ENCODE results near the gene RAB8B. TPM values are rescaled to one million over a fixed set of nuclear protein-coding genes. Genes with fewer than 3 reads are reported as not detected.

The RAB8B gene
- total and polyA plus RNA-seq, 9 of the 15 experiments (the other 6 are each of a cell fraction or from before 2014, with no cell fraction given): 7.8 to 32.1 (median 24.2) TPM

DNA sequence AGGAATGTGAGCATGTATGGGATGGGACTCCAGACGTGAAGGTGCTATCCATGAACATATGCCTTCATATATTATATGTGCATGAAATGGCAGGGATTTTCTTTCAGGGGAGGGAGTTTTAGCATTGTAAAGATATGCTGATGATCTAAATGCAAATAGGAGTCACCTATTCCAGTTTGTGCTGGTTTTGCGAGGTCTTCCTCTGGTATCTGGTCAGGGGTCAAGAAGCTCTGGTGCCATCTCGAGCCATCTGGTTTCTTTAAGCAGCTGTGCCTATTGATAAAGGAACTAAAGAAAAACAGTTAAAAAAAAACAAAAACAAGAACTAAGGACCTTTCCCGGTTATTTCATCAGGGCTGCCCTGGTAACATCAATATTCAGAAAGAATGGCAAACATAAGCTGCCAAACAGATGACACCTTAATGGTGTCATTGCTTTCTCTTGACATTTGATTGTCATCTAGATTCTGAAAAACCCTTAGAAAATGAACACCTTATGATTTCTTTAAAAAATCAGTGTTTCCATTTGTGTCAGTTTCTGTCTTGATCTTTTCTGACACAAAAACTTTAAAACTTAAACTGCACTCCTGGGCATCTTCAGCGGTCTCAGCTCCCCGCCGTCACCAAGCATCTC, 110.7 kb downstream of the RAB8B start:
- ATAC-seq (peak; percentile 72), DNase-seq (ENCODE audit: extremely low read depth in 1 of 4, low spot score in 3 of 4) (peak in 3 of 4 experiments; percentile 14 to 45 (median 25)), FAIRE-seq (peak; percentile 49)
- H3K36me3 ChIP-seq (ENCODE audit: control insufficient read depth, insufficient read depth, low read length): no peaks in the 10 kb centered on the region; the same call in 2 of the 3 replicates
- BruUV-seq (replicated peaks): no TSS peak
- in situ Hi-C loops (cut with MboI): loop anchor here (10.0 to 25.0 kb wide), 2 partner anchors 295 to 762 kb away; partner anchors contain the start of gene FBXL22
- no peaks in the 10 kb centered on the region for H3K27me3 ChIP-seq (ENCODE audit: control insufficient read depth in 2 of 2, insufficient read depth in 2 of 2, low read length in 2 of 2)
- ChIA-PET POLR2A (interaction anchor here (0.6 to 0.8 kb wide), 6 partner anchors 8 to 854 kb away, joined by 3 to 5 read pairs (median 5); no protein-coding TSS in a partner anchor), CTCF (ENCODE audit: low intra/inter-chr PET ratio) (no interaction called here)
- H3K27ac ChIP-seq (ENCODE audit: extremely low read depth, low read depth, low read length): peak overlapping the region; percentile 27; the same call in 2 of the 3 replicates
- WGBS (ENCODE audit: insufficient coverage, low coverage, missing lambda C conversion rate): 52% methylated on average over 7 of the region's 7 CpGs
- no peak overlapping the region for H2AFZ ChIP-seq (ENCODE audit: low read depth, low read length)
- H3K4me1 ChIP-seq (replicated peaks in 1 of 2; ENCODE audit: control insufficient read depth in 2 of 2, insufficient read depth in 2 of 2, low read length in 2 of 2): peaks cover 0 to 8% of the 10 kb centered on the region in 2 experiments; a peak in 3 of 5 replicates
- no peaks in the 10 kb centered on the region for H3K79me2 ChIP-seq (ENCODE audit: control insufficient read depth, insufficient read depth, low read length)
- H3K9me1 ChIP-seq (ENCODE audit: control insufficient read depth, insufficient read depth, low read length): no peaks in the 10 kb centered on the region
- no peak overlapping the region; the same call in 1 of the 2 replicates for H3K4me2 ChIP-seq (ENCODE audit: insufficient read depth, low read length)
- intact Hi-C loops (cut with micrococcal nuclease): no loop called here
- H3K9ac ChIP-seq (ENCODE audit: insufficient read depth in 1 of 2, low read depth in 2 of 2, low read length in 2 of 2): no peak overlapping the region
- H3K9me3 ChIP-seq (replicated peaks; ENCODE audit: control insufficient read depth, insufficient read depth, low read depth, low read length): no peaks in the 10 kb centered on the region
- no peak overlapping the region for H3K4me3 ChIP-seq
- no peaks in the 10 kb centered on the region for H4K20me1 ChIP-seq (replicated peaks; ENCODE audit: control insufficient read depth, insufficient read depth, low read length)
- TF ChIP-seq ZNF444 (CRISPR knock-in tag; IDR thresholded peaks at IDR 0.05): no peak
- TF ChIP-seq TAL1 (IDR thresholded peaks at IDR 0.05): peak; percentile 91
- no peak for TF ChIP-seq ZNF75A (CRISPR knock-in tag; IDR thresholded peaks at IDR 0.05)
- no peak for TF ChIP-seq MAFG (tag; conservative IDR thresholded peaks at IDR 0.05)
- peak; percentile 58 for TF ChIP-seq CBFA2T2 (conservative IDR thresholded peaks at IDR 0.05)
- peak; percentile 32; the same call in 1 of the 2 replicates for TF ChIP-seq BHLHE40 (IDR thresholded peaks at IDR 0.05; ENCODE audit: low read length)
- no peak for TF ChIP-seq DMBX1 (CRISPR knock-in tag; IDR thresholded peaks at IDR 0.05; ENCODE audit: borderline replicate concordance)
- peak; percentile 49; the same call in 1 of the 2 replicates for TF ChIP-seq DPF2 (IDR thresholded peaks at IDR 0.05)
- TF ChIP-seq NFIC (IDR thresholded peaks at IDR 0.05): 0 out of 2 replicates have a peak, but pooled peaks have one; percentile 12
- TF ChIP-seq ZNF586 (CRISPR knock-in tag; conservative IDR thresholded peaks at IDR 0.05): no peak
- TF ChIP-seq, protein P1, sequence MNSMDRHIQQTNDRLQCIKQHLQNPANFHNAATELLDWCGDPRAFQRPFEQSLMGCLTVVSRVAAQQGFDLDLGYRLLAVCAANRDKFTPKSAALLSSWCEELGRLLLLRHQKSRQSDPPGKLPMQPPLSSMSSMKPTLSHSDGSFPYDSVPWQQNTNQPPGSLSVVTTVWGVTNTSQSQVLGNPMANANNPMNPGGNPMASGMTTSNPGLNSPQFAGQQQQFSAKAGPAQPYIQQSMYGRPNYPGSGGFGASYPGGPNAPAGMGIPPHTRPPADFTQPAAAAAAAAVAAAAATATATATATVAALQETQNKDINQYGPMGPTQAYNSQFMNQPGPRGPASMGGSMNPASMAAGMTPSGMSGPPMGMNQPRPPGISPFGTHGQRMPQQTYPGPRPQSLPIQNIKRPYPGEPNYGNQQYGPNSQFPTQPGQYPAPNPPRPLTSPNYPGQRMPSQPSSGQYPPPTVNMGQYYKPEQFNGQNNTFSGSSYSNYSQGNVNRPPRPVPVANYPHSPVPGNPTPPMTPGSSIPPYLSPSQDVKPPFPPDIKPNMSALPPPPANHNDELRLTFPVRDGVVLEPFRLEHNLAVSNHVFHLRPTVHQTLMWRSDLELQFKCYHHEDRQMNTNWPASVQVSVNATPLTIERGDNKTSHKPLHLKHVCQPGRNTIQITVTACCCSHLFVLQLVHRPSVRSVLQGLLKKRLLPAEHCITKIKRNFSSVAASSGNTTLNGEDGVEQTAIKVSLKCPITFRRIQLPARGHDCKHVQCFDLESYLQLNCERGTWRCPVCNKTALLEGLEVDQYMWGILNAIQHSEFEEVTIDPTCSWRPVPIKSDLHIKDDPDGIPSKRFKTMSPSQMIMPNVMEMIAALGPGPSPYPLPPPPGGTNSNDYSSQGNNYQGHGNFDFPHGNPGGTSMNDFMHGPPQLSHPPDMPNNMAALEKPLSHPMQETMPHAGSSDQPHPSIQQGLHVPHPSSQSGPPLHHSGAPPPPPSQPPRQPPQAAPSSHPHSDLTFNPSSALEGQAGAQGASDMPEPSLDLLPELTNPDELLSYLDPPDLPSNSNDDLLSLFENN (IDR thresholded peaks at IDR 0.05; ENCODE audit: low read depth in 2 of 2, low read length in 2 of 2): peak in 1 of 2 experiments; percentile 71; a peak in 1 of 4 replicates
- TF ChIP-seq PHTF2 (CRISPR knock-in tag; IDR thresholded peaks at IDR 0.05): no peak
- no peak for TF ChIP-seq PTBP1 (IDR thresholded peaks at IDR 0.05; ENCODE audit: low read depth, low read length)
- no peak for TF ChIP-seq HMG20B (CRISPR knock-in tag; IDR thresholded peaks at IDR 0.05)
- peak; percentile 80 for TF ChIP-seq CBFA2T3 (IDR thresholded peaks at IDR 0.05)
- TF ChIP-seq FOXM1 (IDR thresholded peaks at IDR 0.05; ENCODE audit: low read depth): peak; percentile 60; the same call in 1 of the 2 replicates
- TF ChIP-seq FOXM1 (CRISPR knock-in tag; IDR thresholded peaks at IDR 0.05; ENCODE audit: low read depth): no peak
- peak; percentile 2 for TF ChIP-seq MEIS2 (IDR thresholded peaks at IDR 0.05; ENCODE audit: partially characterized antibody)
- peak; percentile 51; the same call in 1 of the 2 replicates for TF ChIP-seq NR2C1 (IDR thresholded peaks at IDR 0.05)
- TF ChIP-seq NR2C1 (tag; IDR thresholded peaks at IDR 0.05): 0 out of 2 replicates have a peak, but pooled peaks have one; percentile 38
- peak; percentile 82 for TF ChIP-seq EP300 (IDR thresholded peaks at IDR 0.05; ENCODE audit: low read length)
- 0 out of 4 replicates have a peak, but pooled peaks of 1 of the 2 experiments have one; percentile 9 for TF ChIP-seq RAD21 (CRISPR knock-in tag; conservative IDR thresholded peaks at IDR 0.05 in 1 of 2, IDR thresholded peaks at IDR 0.05 in 1 of 2)
